HG03457 (cell line): ENCODE data around the gene TMPRSS6.

Experiments used
- ATAC-seq: cut with Tn5 transposase; IDR thresholded peaks from one replicate; pipeline ENCODE4 v1.9.1; 2021; ENCODE audit warnings: moderate number of reproducible peaks; ENCODE audit not compliant: unreplicated experiment

TMPRSS6 gene

DNA sequence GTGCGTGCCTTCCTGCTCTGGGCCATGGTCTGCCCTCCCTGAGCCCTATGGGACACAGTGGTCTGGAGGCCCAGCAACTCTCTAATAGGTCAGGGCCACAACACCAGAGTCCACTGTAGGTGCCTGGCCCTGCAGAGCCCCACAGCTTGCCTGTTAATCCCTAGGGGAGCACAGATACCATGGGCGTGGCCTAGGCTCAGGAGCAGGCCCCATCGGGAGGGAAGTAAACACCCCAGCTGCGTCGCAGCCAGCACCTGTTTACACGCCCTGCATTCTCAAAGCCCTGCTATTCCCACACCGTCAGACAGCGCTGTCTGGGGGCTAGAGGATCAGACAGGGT lies 55.5 kb downstream of the TMPRSS6 start:
- ATAC-seq: no peak

DNA sequence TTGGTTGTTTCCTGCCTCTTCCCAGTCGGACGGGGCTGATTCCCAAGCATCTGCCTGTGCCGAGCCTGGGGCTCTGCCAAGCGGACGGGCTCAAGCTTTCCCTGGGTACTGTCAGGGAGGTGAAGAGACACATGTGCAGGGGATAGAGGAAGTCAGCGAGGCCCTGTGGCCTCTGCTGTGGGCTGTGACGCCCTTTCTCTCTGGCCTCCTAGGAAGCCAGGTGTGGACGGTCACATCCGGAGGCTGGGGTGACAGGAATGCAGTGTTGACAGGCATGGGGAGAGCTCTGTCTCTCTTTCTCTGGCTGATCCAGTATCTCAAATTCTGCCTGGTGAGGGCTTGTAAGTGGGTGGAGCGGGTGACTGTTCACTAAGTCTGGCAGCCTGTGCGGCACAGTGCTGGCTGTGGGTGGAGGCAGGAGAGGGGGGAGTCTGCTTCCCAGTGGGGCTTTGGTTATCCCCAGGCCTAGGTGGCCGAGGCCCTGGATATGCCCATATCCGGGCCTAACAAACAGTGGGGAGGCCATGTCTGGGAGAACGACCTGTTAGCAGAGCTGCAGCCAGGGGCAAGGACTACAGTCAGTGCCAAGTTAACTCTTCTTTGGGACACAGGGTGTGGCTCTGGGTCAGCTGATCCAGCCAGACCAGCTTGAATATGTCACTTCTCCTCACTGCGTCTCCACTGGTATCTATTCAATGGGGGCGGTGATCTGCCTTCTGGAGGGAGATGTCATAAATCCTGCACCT lies 56.0 kb downstream of the TMPRSS6 start:
- ATAC-seq: no peak

DNA sequence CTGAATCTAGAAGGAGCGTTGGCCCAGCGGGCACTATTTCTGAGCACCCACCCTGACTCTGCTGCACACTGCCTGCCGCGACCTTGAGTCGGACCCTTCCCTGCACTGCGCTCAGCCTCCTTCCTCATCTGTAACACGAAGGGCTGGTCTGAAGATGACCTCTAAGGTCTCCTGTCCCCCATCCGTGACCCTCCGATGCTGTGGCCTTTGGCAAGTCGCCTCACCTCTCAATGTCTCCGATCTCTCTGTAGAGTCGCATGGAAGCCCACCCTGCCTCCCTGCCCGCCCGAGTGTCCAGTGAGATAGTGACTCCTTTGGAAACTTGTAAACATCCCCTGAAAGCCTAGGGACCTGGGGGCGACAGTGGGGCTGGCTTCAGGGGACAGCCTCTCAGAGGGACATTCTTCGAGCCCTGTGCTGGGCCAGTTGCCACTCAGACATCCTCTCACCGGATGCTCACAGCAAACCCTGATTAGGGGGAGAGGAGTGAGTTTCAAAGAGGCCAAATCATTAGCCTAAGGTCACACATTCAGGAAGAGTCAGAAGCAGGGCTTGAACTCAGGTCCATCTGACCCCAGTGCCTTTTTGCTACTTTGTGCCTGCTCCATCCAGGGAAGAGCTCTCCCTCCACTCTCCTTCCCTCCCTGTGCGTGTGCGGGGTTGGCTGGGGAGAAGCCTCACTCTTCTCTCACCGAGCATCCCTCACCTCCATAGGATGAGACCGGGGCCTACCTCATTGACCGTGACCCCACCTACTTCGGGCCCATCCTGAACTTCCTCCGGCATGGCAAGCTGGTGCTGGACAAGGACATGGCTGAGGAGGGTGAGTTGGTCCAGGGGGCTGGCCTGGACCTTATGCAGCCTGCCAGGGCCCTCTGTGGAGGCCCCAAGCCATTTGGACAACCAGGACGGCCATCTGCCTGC lies 56.9 kb downstream of the TMPRSS6 start:
- no peak for ATAC-seq

DNA sequence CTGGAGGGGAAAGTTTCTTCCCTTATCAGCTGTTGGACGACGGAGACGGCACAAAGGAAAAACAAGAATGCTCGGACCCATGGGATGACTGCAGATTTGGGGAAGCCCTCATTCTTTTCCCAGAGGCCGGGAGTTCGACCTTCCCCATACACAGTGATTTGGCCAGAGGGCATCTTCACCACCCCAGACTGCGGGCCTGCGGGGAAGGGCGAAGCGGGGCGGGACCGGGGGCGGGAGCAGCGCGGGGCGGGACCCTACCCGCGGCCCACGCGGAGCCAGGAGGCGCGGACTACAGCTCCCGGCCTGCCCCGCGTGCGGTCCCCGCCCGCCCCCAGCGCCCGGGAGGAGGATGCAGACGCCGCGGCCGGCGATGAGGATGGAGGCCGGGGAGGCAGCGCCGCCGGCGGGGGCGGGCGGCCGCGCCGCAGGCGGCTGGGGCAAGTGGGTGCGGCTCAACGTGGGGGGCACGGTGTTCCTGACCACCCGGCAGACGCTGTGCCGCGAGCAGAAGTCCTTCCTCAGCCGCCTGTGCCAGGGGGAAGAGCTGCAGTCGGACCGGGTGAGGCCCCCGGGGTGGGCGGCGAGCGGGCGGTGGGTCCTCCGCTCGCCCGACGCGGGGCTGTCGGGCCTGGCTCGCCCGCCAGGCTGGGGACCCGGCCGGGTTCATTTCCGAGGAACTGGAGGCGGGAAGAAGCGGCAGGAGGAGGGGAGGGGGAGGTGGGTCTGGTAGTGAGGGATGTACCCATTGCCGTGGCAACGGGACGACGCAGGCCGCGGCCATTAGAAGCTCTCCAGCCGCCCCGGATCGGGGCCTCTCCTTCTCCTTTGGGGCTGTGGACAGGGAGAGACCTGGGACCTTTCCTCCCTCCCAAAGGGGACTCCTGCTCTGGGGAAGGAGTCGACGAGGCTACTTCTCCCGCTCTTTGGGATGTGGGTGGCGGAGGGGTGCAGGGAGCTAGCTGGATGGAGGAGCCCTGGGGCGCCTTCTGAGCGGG lies 57.8 kb downstream of the TMPRSS6 start, which contains the start of gene KCTD17:
Gene KCTD17 (plus strand): TSS at position 352 of the 995 bp plus-strand sequence. CDS start 19 bp downstream, at position 371.
- ATAC-seq: peak; percentile 58

DNA sequence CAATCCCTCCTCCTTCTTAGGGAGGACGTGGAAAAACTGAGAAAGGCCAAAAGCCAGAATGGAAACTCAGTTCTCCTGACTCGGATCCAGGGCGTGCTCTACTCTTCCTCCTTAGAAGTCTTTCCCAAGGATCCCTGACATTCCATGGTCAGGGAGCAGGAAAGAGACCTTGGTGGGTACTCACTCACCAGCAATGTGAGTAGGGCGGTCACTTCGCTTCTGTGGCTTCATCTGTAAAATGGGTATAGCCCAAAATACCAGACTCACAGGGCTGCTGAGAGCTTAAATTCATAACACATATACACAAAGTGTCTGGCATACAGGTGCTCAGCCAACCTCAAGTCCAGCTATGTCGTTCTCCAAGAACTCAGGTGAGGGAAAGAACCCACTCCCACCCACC lies 58.6 kb downstream of the TMPRSS6 start:
- no peak for ATAC-seq

DNA sequence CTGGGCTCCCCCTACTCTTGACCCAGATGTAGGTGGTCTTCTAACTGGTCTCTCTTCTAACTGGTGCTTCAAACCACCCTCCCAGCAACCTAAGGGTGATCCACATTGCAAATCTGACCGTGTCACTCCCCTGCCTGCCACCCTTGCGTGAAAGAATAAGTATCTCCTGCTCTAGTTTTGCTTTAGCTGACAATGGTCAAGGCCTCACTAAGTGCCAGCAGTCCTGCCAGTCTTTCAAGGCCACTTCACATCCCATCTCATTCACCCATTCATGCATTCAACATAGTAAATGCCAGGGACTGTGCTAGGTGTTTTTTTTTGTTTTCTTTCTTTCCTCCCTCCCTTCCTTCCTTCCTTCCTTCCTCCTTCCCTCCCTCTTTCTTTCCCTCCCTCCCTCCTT lies 60.3 kb downstream of the TMPRSS6 start:
- ATAC-seq: no peak

DNA sequence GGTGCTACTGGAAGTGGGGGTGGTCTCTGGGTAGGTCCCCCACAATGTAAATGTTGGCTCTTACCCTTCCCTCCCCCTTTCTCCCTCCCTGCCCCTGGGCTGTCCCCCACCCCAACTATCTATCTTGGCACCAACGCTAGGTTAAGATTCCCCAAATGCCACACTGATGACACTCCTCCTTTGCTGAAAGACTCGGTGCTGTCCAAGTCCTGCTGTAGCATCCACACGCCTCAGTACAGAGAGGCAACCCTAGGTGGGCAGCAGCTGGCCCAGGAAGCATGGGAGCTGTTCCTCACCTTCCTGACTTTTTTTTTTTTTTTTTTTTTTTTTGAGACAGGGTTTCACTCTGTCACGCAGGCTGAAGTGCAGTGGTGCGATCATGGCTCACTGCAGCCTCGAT lies 61.4 kb downstream of the TMPRSS6 start:
- no peak for ATAC-seq

DNA sequence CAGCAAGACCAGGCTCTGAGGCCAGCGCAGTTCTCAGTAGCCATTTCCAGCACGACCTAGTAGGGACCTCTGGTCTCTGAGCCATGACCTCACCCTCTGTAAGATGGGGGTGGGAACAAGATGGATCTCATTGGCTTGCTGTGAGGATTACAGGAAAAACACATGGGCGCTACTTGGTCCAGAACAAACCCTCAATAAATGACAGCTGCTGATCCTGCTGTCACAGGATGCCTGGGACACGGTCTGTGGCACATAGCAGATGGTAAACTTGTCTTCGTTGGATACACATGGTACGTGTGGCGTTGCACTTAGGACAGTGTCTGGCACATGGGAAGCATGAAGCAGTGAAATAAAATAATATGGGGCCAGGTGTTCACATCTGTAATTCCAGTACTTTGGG lies 62.5 kb downstream of the TMPRSS6 start:
- ATAC-seq: no peak

DNA sequence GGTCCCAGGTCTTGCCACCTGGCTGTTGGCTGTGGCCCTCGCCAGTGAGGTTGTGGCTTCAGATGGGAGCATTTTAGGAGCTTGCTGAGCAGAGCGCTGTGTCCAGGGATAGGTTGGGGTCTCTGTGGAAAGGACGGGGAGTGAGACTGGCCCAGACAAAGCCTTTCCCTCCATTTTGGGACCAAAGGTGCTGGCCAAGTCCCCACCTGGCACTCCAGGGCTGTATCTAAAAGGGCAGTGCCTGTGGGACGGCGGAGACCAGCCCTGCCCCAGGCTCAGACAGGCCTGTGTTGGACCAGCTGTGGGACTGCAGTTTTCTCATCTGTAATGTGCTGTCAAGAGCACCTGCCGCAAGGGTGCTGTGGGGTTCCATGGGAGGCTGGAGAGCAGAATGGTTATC lies 62.9 kb downstream of the TMPRSS6 start:
- no peak for ATAC-seq

DNA sequence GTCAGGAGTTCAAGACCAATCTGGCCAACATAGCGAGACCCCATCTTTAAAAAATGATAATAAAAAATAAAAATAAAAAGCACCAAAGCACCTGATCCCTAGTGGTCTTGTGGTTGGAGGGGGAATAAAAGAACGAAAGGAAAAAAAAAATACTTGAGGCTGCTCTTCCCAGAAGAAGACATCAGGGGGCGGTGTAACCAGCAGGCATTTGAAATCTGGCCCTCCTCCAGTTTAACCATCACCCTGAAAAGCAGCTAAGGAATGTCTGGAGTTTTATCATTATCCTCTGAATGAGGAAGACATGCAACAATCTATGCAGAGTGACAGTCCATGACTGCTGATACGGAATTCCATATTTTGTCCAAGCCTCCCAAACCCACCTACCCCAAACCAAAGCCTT lies 63.6 kb downstream of the TMPRSS6 start:
- ATAC-seq: no peak

DNA sequence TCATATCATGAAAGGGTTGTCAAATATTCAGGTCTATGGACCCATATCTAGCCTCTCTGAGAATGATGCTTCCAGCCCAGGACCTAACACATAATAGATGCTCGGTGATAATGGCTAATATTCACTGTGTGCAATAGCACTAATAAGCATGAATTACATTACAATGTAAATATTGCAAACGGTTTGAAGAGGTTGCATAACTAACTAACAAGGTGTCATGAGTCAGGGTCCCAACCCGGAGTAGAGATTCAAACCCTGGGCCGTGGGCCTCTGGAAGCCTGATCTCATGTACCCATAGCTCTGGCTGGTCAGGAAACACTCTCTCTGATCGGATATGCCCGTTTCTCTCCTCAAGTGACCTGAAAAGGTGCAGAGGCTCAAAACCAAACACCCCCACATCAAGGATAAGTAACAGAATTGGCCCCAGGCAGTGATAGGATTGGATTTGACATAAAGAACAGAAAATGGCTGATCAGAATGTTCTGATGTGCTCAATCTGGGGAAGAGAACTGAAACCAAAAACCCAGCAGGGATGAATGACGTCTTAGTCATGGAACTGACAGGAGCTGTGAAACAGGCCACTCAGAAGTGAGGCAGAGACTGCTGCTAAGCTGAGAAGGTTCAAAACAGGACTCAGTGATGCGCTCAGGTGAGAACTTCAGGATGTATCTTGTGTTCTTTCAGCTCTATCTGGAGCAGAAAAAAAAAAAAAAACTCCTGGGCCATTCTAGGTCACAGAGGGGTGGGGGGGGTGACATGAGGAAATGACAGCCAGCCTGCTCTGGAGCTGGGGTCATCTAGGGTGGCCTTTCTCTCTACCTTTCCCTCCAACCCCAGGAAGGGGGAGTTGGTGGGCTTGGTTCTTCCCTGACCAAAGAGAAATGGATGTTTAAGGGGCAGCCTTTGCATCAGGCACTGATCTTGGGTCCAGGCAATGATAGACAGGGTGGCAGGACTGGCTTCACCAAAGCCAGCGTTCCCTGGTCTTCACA lies 64.6 kb downstream of the TMPRSS6 start:
- ATAC-seq: no peak

DNA sequence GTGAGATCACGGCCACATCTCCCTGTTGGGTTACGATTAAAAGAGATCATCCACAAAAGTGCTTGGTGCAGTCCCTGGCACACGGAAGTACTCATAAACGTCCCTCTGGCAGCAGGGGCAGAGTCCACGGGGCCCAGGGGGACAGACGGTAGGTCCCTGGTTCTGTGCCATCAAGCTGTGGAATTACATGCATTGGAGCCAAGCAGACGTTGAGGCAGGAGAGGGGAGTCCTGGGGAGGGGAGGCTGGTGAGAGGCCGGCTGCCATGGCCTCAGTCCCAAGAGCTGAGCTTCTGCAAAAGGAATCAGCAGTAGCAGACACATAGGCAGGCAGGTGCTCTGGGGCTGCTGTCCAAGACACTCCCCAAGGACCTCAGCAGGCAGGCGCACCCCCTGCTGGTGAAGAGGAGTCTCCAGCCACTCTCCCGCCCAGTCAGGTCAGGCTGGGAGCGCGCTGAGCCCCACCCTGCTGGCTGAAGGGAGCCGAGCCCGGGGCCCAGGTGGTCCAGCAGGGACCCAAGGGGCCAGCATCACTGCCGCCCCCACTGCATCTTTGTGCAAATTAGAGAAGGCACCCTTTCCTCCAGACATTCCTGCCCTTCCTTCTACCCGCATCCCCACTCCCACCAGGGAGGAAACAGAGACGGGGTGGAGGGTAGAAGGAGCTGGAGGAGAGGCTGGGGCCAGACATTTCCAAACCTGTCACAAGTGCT lies 65.5 kb downstream of the TMPRSS6 start:
- ATAC-seq: no peak

DNA sequence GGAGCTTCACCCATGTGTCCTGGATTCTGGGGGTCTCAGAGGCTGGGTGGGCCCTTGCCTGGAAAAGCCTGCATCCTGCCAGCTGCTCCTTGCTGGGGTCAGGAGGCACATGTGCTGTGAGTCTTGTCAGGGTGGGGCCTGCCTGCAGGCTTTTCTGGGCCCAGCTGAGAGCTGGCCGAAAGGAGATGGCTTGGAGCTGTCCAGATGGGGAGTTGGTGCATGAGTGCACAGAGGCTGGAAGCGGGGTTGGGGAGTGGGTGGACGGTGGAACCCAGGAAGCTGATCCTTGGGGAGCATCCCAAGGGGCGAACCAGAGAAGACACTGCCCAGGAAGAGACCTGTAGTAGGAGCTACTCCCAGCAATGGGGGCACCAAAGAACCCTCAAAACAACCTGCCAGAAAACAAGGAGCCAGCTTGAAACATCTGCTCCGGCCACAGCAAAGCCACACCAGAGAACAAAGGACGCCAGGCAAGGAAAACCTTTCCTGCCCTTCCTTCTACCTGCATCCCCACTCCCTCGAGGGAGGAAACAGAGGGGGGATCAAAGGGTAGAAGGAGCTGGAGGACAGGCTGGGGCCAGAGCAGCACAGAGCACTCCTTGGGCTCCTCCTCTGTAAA lies 66.2 kb downstream of the TMPRSS6 start:
- no peak for ATAC-seq

DNA sequence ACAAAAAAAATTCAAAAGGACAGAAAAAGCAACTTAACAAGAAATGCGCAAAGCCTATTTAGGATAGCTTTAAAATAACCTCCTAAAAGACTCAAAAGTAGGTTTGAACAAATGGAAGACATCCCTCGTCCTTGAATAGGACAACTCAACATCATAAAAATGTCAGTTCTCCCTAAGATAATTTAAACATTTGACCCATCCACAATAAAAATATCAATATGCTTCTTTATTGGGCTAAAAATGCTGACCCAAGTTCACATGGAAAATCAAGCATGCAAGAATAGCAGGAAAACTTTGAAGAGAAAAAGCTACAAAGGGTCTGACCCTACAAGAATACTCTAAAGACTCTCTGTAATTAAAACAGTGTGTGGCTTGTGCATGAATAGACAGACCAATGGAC lies 70.0 kb downstream of the TMPRSS6 start:
- ATAC-seq: no peak

DNA sequence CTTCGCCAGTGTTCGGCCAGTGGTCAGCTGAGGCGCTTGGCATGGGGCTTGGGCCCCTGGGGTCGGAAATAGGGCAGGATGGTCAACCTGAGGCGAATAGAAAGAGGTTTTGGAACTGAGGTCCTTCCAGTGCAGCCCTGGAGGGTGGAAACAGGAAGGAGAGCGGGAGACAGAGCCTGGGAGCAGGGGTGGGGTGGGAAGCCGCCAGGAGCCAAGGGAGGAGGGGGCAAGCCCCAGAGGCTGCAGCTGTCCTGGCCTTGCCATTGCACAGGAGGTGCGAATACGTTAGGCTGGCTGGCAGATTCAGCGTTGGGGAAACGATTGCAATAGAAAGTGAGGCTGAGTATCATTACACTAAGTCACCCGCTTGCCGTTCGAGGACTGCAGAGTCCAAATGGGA lies 71.8 kb downstream of the TMPRSS6 start:
- ATAC-seq: no peak

DNA sequence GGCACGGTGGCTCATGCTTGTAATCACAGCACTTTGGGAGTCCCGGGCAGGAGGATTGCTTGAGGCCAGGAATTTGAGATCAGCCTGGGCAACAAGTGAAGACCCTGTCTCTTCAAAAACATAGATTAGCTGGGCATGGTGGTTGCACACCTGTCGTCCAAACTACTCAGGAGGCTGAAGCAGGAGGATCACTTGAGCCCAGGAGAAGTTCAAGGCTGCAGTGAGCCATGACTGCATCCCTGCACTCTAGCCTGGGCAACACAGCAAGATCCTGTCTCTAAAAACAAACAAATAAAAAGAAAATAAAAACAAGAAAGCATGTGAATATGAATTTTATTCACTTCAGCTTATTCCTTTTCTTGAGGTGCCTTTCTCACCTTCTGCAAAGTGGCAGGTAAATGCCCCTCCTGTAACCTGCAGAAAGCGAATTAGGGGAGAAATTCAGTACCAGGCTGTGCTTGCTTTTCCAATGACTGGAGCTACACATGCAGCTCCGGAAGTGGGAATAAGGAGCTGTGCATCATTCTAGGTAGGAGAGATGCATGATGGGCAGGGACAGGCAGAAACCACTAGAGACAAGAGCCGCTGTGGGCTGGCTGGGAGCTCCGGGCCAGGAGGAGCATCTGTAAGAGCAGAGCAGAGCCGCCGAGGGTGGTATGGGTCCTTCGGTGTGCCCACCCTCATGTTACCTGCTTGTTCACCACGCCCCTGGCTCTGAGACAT lies 72.7 kb downstream of the TMPRSS6 start:
- ATAC-seq: no peak

DNA sequence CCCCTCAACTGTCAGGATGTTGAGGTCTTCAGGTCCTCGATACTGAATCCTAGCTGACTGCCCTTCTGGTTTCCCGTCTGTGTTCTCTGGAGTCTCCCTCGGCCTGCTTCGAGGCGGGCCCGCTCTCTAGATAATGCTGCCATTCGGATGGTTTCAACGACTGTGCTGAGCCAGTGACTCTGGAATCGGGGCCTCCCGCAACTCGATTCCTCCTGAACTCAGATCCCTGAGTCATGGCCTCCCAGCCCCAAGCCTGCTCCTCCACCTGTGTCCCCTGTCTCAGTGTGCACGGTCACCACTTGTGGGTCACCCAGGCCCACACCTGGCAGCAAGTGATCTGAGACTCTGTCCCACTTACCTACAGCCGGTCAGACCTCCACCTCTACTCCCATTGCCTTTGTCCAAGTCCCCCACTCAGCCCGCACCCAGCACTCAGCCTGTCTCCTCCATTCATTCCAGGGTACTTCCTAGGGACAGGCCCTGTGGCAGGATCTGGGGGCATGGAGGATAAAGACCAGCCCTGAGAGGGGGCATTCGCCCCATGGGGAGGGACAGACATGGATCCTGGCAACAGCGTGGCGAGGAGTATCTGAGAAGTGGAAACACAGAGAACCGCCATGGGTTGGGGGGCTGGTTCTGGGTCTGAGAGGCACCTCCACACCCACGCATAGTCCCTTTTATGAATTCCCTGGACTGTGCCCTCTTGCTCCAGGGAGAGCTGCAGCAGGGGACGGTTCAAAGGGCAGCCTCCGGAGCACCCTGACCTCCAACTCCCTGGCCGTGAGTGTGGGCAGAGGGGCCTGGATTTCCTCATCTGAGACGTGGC lies 75.7 kb downstream of the TMPRSS6 start:
- no peak for ATAC-seq
